CD4-positive, alpha-beta memory T cell (primary cell): Measurements from ENCODE around the gene TIMM44. TPM values are rescaled to one million over a fixed set of nuclear protein-coding genes. Genes with fewer than 3 reads are reported as not detected.
A peak's percentile ranks its signal among the peaks of the same experiment; 100 is the strongest.

Experiments used
- CTCF ChIA-PET: fragments of 350-600 bp; sonication (Branson Sonifier 250); formaldehyde crosslinking; loops from one replicate; lab custom pipeline; 2021; ENCODE audit warnings: inconsistent platforms; ENCODE audit not compliant: partially characterized antibody; lab: Charles Lee
- POLR2A ChIA-PET: fragments of 350-600 bp; sonication (Branson Sonifier 250); formaldehyde crosslinking; loops from one replicate; lab custom pipeline; 2021; ENCODE audit not compliant: partially characterized antibody; lab: Charles Lee
- DNase-seq, 5 donors: peaks; one replicate each; pipeline versions ENCODE4 v3.0.0 to v3.0.0-alpha.2; 2020 to 2022; ENCODE audit warnings: mixed read lengths in 1 of 5
- H3K27ac ChIP-seq: one replicate; pipeline ENCODE4 v1.7.0; 2013; ENCODE audit warnings: low read depth, low read length
- H3K27me3 ChIP-seq: 2 replicates; pipeline ENCODE4 v1.7.0; 2013; ENCODE audit warnings: mild to moderate bottlenecking, low read length, moderate library complexity; ENCODE audit not compliant: insufficient read depth
- H3K36me3 ChIP-seq: 2 replicates; pipeline ENCODE4 v1.7.0; 2013; ENCODE audit warnings: mild to moderate bottlenecking, low read length, moderate library complexity; ENCODE audit not compliant: insufficient read depth
- H3K4me1 ChIP-seq: 2 replicates; pipeline ENCODE4 v1.7.0; 2013; ENCODE audit warnings: mild to moderate bottlenecking, low read length, moderate library complexity; ENCODE audit not compliant: insufficient read depth
- H3K4me3 ChIP-seq, 2 donors: one replicate each; pipeline ENCODE4 v1.7.0; 2013; ENCODE audit warnings: low read length in 2 of 2, mild to moderate bottlenecking in 1 of 2
- H3K9me3 ChIP-seq, 2 donors: one replicate each; pipeline ENCODE4 v1.7.0; 2013; ENCODE audit warnings: low read length in 2 of 2, control low read depth in 1 of 2; ENCODE audit not compliant: control insufficient read depth in 1 of 2
- H3K27ac Mint-ChIP-seq, 7 donors: one replicate each; pipeline ENCODE4 v1.8.0; 2020 to 2021; ENCODE audit warnings: mixed read lengths in 7 of 7, mild to moderate bottlenecking in 6 of 7, inconsistent platforms in 3 of 7, moderate library complexity in 3 of 7
- H3K27me3 Mint-ChIP-seq, 2 donors: one replicate each; pipeline ENCODE4 v1.8.0; 2020 to 2021; ENCODE audit warnings: mixed read lengths in 2 of 2
- H3K36me3 Mint-ChIP-seq, 2 donors: one replicate each; pipeline ENCODE4 v1.8.0; 2020 to 2021; ENCODE audit warnings: mixed read lengths in 2 of 2, inconsistent platforms in 1 of 2, mild to moderate bottlenecking in 1 of 2
- H3K4me1 Mint-ChIP-seq, 4 donors: one replicate each; pipeline ENCODE4 v1.8.0; 2020 to 2021; ENCODE audit warnings: mixed read lengths in 4 of 4, mild to moderate bottlenecking in 1 of 4
- H3K4me3 Mint-ChIP-seq, 8 donors: one replicate each; pipeline ENCODE4 v1.8.0; 2020 to 2021; ENCODE audit warnings: mixed read lengths in 8 of 8, mild to moderate bottlenecking in 7 of 8, moderate library complexity in 6 of 8, inconsistent platforms in 3 of 8
- H3K9me3 Mint-ChIP-seq, 8 donors: one replicate each; pipeline ENCODE4 v1.8.0; 2020 to 2021; ENCODE audit warnings: mixed read lengths in 8 of 8, mild to moderate bottlenecking in 5 of 8, inconsistent platforms in 3 of 8, moderate library complexity in 1 of 8
- intact Hi-C: fragments of 100-400 bp; cut with micrococcal nuclease; formaldehyde crosslinking; loops from one replicate; pipeline ENCODE4 v1.15.1; 2023
- polyA plus RNA-seq, 2 donors: library from polyadenylated mRNA; unstranded; fragments of 300-500 nt; fragmentation: Illumina TruSeq; gene quantifications; one replicate each; pipeline ENCODE4 v1.2.3, GENCODE V29; 2021
- total RNA-seq, 2 experiments: library from RNA; stranded (reverse); gene quantifications; one replicate each; pipeline ENCODE4 v1.2.3, GENCODE V29; 2021

The TIMM44 gene
- total and polyA plus RNA-seq, 4 experiments from 2014 or later = 11.6 to 71.9 (median 43.5) TPM

DNA sequence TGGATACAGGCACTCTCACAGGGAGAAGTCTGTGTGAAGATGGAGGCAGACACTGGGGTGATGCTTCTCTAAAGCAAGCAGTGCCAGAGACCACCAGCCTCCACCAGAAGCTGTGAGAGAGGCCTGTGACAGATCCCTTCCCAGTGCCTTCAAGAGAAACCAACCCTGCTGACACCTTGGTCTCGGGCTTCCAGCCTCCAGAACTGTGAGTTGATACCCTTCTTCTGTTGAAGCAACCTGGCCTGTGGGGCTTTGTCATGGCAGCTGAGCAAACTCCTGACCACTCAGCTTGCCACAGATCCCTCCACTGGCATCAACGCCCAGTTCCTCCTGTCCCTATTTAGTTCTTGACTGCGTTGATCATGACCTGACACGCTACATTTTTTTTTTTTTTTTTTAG is 33.0 kb upstream of the TIMM44 start:
- Histone ChIP-seq H3K27ac (no peak overlapping the region), H3K4me3 (no peak overlapping the region), H3K9me3 (no peaks in the 10 kb centered on the region), H3K36me3 (peaks cover 62% of the 10 kb centered on the region), H3K27me3 (no peaks in the 10 kb centered on the region), H3K4me1 (no peaks in the 10 kb centered on the region)
- no peaks in the 10 kb centered on the region for H3K9me3 Mint-ChIP-seq
- H3K4me1 Mint-ChIP-seq = no peaks in the 10 kb centered on the region
- H3K27ac Mint-ChIP-seq = no peak overlapping the region
- intact Hi-C loops = no loop called here
- no peak overlapping the region for H3K4me3 Mint-ChIP-seq
- no peaks in the 10 kb centered on the region for H3K27me3 Mint-ChIP-seq
- no peak for DNase-seq
- H3K36me3 Mint-ChIP-seq = peaks cover 0 to 49% of the 10 kb centered on the region in 2 donors
- CTCF ChIA-PET = no interaction called here
- POLR2A ChIA-PET = interaction anchor here (0.6 kb wide), 1 partner anchor 9 kb away, joined by 3 read pairs; no protein-coding TSS in a partner anchor

DNA sequence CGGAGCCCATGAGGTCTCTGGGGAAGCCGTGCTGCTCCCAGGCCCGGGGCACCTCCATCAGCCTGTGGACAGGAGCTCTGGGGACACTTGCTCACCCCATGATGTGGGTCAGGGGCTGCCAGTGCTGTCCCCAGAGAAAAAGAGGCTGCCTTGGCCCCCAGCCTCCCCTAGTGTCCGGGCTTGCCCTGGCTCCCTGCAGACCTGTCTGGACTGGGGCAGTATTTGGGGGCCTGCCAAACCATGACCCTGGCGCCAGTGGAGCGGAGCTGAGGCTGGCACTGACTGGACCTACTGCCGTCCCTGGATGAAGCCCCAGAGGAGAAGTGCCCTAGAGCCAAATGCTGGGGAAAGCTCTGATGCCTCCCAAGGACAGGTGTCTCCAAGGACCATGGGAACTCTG is 31.6 kb upstream of the TIMM44 start:
- Mint-ChIP-seq H3K4me3 (no peak overlapping the region), H3K9me3 (no peaks in the 10 kb centered on the region), H3K27ac (no peak overlapping the region), H3K27me3 (no peaks in the 10 kb centered on the region), H3K36me3 (peaks cover 0 to 46% of the 10 kb centered on the region in 2 donors), H3K4me1 (no peaks in the 10 kb centered on the region)
- Histone ChIP-seq H3K9me3 (no peaks in the 10 kb centered on the region), H3K27ac (no peak overlapping the region), H3K36me3 (peaks cover 52% of the 10 kb centered on the region), H3K27me3 (no peaks in the 10 kb centered on the region), H3K4me1 (no peaks in the 10 kb centered on the region), H3K4me3 (no peak overlapping the region)
- intact Hi-C loops = no loop called here
- ChIA-PET CTCF (interaction anchor here (2.2 kb wide), 1 partner anchor 28 kb away, joined by 5 read pairs; no protein-coding TSS in a partner anchor), POLR2A (no interaction called here)
- DNase-seq = no peak

DNA sequence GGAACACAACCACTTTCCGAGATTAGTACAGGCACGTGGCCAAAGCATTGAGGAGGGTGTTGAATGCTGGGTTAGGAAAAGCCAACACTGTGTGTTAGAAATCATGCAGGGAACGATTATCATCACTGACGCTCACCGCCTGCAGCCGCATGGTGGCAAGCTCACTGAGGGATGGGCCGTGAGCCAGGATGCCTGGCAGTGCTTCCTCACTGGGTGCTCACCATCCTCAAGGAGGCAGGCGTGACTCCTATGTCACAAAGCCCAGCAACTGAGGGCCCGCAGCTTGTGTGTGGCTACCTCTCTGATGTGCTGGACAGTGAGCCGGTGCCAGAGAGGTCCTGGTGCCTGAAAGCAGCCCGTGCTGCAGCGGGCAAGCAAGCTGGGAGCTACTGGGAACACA is 30.4 kb upstream of the TIMM44 start:
- Histone ChIP-seq H3K27ac (no peak overlapping the region), H3K4me3 (no peak overlapping the region), H3K27me3 (no peaks in the 10 kb centered on the region), H3K36me3 (peaks cover 45% of the 10 kb centered on the region), H3K4me1 (no peaks in the 10 kb centered on the region), H3K9me3 (no peaks in the 10 kb centered on the region)
- Mint-ChIP-seq H3K27me3 (no peaks in the 10 kb centered on the region), H3K4me1 (no peaks in the 10 kb centered on the region), H3K27ac (no peak overlapping the region), H3K9me3 (no peaks in the 10 kb centered on the region), H3K4me3 (no peak overlapping the region), H3K36me3 (peaks cover 0 to 39% of the 10 kb centered on the region in 2 donors)
- ChIA-PET POLR2A (no interaction called here), CTCF (interaction anchor here (2.2 kb wide), 1 partner anchor 29 kb away, joined by 5 read pairs; no protein-coding TSS in a partner anchor)
- no peak for DNase-seq
- intact Hi-C loops = no loop called here

DNA sequence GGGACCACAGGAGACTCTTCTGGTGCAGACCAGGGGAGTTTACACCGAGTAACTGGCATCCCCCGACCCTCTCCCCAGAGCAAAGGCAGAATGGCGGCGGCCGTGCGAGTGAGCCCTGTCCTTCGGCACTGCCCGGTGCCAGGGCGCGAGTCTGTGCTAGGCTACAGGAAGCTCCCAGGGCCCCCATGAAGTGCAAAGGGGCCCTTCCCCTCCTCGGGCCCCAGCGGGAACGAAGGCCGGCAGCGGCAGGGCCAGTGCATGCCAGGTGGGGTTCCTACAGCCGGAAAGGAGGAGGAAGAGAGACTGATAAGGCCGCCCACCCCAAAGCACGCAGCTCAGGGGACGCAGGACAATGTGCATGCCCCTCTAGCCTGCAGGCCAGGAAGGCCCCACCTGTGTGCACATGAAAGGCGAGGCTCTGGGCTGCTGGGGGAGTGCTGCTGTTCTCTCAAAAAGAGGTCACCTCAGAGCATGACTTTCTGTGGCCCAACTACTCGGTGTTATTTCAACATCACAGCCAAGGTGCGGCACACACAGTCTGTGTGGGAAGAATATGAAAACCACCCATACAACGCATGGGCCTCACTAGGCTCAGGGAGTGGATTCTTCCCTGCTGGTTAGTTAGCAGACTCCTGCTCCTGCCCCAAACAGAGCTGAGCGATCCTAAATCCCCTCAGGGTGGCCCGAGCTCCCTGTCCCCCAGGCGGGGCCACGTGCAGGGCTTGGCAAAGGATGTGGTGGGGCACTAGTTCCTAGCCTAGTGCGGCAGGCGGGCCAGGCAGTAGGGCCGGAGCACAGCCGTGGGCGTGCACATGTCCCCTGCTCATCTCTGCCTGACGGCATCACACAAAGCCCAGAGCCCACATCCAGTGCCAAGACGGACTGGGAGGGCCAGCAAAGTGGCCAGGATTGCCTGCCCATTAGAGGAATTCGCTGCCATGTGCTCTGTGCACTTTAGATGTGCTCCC is 28.4 kb upstream of the TIMM44 start:
- ChIA-PET POLR2A (no interaction called here), CTCF (interaction anchor here (1.3 to 2.5 kb wide), 3 partner anchors 28 to 30 kb away, joined by 5 to 8 read pairs (median 7); partner anchors contain the start of gene TIMM44)
- H3K4me1 ChIP-seq = no peaks in the 10 kb centered on the region
- H3K4me3 Mint-ChIP-seq = no peak overlapping the region
- DNase-seq = no peak
- H3K9me3 ChIP-seq = no peaks in the 10 kb centered on the region
- H3K27me3 ChIP-seq = no peaks in the 10 kb centered on the region
- intact Hi-C loops = no loop called here
- no peaks in the 10 kb centered on the region for H3K27me3 Mint-ChIP-seq
- peaks cover 6 to 47% of the 10 kb centered on the region in 2 donors for H3K36me3 Mint-ChIP-seq
- no peak overlapping the region for H3K4me3 ChIP-seq
- H3K27ac Mint-ChIP-seq = no peak overlapping the region
- no peaks in the 10 kb centered on the region for H3K4me1 Mint-ChIP-seq
- H3K36me3 ChIP-seq = peaks cover 33% of the 10 kb centered on the region
- no peak overlapping the region for H3K27ac ChIP-seq
- H3K9me3 Mint-ChIP-seq = no peaks in the 10 kb centered on the region

DNA sequence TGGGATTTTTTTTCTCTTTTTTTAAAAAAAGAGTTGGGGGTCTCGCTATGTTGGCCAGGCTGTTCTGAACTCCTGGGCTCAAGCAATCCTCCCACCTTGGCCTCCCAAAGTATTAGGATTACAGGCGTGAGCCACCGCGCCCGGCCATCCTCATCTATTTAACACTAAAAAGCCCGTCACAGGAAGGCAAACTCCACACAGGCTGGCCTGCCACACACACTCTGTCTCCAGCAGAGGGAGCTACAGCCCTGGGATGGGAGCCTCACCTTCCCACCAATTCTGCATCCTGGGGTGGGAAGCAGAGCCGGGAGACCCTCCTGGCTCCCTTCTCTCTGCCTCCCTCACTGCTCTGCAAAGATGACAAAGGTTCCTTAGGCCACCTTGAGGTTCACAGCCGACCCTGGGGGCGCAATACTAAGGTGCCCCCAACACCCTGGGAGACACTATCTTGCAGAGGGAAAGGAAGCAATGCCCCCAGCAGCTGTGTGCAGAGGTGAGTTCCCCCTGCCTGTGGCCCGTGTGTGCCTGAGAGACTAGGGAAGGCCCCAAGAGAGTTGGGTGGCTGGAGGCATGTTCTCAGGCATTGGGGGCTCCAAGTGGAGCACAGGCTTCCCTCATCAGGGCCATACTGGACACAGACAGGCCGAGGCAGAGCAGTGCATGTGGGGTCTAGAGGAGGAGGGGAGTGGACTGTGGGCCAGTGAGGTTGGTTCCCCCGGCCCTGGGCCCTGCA is 27.4 kb upstream of the TIMM44 start:
- ChIA-PET CTCF (interaction anchor here (0.9 to 2.5 kb wide), 5 partner anchors 26 to 31 kb away, joined by 3 to 8 read pairs (median 5); partner anchors contain the start of gene TIMM44), POLR2A (no interaction called here)
- H3K27ac Mint-ChIP-seq = peak overlapping the region in 2 of 7 donors; percentile 17 to 68
- H3K4me3 ChIP-seq = no peak overlapping the region
- peaks cover 40% of the 10 kb centered on the region for H3K36me3 ChIP-seq
- H3K9me3 ChIP-seq = no peaks in the 10 kb centered on the region
- DNase-seq = peak in 2 of 5 donors; percentile 8 to 12
- no peaks in the 10 kb centered on the region for H3K27me3 Mint-ChIP-seq
- H3K4me1 Mint-ChIP-seq = peaks cover 0 to 2% (median 0%) of the 10 kb centered on the region in 4 donors
- no peaks in the 10 kb centered on the region for H3K27me3 ChIP-seq
- H3K9me3 Mint-ChIP-seq = no peaks in the 10 kb centered on the region
- no peak overlapping the region for H3K27ac ChIP-seq
- H3K36me3 Mint-ChIP-seq = peaks cover 9 to 50% of the 10 kb centered on the region in 2 donors
- no peaks in the 10 kb centered on the region for H3K4me1 ChIP-seq
- no peak overlapping the region for H3K4me3 Mint-ChIP-seq
- intact Hi-C loops = no loop called here

DNA sequence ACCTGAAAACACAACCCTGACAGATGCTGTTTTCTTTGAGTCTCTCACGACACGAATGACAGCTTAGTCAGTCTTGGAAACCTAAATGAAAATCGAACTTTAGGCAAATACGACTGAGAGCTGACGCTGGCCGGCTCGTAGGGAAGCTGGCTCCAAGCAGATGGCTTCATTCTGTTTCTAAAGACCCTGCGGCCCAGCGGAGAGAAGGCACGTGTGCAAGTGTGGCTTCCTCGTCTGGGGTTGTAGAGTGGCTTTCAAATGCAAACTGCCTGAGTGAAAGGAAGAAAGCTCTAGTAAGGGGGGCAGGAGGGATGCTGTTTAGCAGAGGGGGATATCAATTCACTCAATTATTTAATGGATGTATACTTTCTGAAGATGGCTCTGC is 26.1 kb upstream of the TIMM44 start:
- Mint-ChIP-seq H3K27me3 (no peaks in the 10 kb centered on the region), H3K4me1 (peaks cover 0 to 2% (median 0%) of the 10 kb centered on the region in 4 donors), H3K4me3 (no peak overlapping the region), H3K9me3 (no peaks in the 10 kb centered on the region), H3K36me3 (peaks cover 13 to 50% of the 10 kb centered on the region in 2 donors), H3K27ac (peak overlapping the region in 1 of 7 donors; percentile 12)
- Histone ChIP-seq H3K4me1 (no peaks in the 10 kb centered on the region), H3K36me3 (peaks cover 44% of the 10 kb centered on the region), H3K27ac (no peak overlapping the region), H3K27me3 (no peaks in the 10 kb centered on the region), H3K4me3 (no peak overlapping the region), H3K9me3 (no peaks in the 10 kb centered on the region)
- CTCF ChIA-PET = interaction anchor here (1.5 to 2.5 kb wide), 2 partner anchors 25 to 31 kb away, joined by 6 to 8 read pairs; no protein-coding TSS in a partner anchor
- DNase-seq = no peak
- intact Hi-C loops = no loop called here
- POLR2A ChIA-PET = no interaction called here
